Stimulated activated CD4-positive, alpha-beta T cell treated with anti-CD3 and anti-CD28 coated beads, Interleukin-4, amount 100 ng/mL, for 4 hours (primary cell): Measurements from ENCODE around the gene ZMPSTE24.
"Not testable (repeated sequence)": the region's sequence is repeated elsewhere in the genome, so short reads cannot be mapped to it uniquely, and the experiment has no call there.

Source experiments
- DNase-seq, 2 experiments: peaks; one replicate each; pipeline ENCODE4 v3.0.0-alpha.2; 2020

Gene ZMPSTE24

GRCh38 chr1:40331403-40331802 lies 73.4 kb downstream of the ZMPSTE24 start:
- not testable (repeated sequence) for DNase-seq

DNA sequence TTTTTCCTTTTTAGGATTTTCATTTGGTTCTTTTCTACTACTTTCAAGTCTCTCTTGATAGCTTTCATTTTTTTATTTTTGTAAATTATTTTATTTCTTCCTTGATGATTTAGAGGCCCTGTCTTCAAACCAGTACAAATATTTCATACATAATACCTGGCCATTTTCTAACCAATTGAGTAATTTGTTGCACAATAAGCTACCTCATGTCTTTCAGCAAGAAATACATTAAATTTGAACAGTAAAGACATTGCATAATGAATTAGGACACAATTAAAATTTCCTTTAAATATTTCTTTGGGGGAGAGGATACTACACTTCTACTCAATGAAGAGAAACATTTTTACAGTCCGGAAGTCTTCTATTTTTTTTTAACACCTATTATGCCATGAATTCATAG lies 74.7 kb downstream of the ZMPSTE24 start:
- no peak for DNase-seq

DNA sequence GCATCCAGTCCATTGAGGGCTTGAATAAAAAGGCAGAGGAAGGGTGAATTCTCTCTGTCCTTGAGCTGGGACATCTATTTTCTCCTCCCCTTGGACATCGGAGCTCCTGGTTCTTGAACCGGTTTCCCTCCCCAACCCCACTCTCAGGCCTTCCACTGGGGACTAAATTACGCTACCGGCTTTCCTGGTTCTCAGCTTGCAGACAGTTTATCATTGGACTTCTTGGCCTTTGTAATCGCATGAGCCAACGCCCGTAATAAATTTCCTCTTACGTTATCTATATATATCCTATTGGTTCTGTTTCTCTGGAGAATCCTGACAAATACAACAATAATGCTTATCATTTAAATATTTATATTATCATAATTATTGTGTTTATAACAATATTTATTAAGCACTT lies 79.4 kb downstream of the ZMPSTE24 start:
- no peak for DNase-seq

DNA sequence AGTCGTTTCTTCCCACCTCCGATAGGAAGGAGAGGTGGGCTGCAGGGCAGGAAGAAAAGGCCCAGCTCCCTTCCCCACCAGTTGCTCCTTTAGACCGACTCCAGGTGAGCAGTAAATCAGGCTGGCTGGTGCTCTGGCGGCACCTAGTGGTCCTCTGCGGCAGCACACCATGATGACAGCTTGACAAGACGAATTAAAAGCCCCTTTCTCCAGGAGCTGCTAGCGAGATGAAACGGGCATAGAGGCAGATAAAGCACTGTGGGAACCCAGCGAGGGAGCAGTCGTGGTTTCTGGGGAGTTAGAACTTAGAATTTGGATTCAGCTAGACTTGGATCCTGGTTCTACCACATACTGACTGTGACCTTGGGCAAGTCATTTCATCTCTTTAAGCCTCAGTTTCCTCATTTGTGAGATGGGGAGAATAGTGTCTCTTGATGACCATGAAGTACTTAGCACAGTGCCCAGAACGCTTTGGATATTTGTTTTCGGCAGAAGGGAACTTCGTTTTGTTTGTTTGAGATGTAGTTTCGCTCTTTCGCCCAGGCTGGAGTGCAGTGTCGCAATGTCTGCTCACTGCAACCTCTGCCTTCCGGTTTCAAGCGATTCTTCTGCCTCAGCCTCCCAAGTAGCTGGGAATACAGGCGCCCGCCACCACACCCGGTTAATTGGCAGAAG lies 80.8 kb downstream of the ZMPSTE24 start:
- DNase-seq: peak; percentile 84 to 86

DNA sequence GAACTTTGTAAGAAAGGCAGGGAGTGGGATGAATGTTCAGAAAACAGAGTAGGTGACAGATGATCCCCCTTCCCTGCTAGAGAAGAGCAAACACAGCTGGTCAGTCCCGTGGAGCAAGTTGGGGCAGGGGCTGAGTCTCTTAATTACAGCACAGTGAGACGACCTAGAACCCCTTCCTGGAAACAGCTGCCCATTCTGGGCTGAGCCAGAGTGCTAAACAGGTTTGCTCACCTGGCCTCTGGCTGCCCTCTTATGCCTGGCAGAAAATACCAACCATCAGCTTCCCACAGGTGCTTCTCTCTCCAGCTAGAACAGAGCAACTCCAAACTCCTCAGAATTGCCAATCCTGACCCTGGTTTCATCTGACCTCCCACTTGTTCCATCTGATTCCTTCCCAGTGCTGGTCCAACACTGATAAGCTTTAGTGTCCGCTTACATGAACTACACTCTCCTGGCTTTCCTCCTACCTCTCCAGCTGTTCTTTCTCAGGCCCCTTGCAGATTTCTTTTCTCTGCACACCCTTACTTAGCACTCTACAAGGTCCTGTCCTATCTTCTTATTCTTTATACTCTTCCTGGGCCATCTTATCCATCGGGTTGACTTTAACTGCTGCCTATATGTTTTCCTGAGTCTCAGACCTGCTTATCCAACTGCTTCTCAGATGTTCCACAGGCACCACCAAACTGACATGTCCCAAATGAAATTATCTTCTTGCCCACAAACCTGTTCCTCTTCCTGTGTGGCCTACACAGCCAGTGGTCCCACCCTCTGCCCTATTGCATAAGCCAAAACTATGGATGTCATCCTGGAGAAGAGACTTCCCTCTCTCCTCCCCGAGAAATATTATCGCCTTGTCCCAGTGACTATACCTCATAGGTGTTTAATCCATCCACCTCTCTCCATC lies 81.6 kb downstream of the ZMPSTE24 start:
- DNase-seq: no peak

DNA sequence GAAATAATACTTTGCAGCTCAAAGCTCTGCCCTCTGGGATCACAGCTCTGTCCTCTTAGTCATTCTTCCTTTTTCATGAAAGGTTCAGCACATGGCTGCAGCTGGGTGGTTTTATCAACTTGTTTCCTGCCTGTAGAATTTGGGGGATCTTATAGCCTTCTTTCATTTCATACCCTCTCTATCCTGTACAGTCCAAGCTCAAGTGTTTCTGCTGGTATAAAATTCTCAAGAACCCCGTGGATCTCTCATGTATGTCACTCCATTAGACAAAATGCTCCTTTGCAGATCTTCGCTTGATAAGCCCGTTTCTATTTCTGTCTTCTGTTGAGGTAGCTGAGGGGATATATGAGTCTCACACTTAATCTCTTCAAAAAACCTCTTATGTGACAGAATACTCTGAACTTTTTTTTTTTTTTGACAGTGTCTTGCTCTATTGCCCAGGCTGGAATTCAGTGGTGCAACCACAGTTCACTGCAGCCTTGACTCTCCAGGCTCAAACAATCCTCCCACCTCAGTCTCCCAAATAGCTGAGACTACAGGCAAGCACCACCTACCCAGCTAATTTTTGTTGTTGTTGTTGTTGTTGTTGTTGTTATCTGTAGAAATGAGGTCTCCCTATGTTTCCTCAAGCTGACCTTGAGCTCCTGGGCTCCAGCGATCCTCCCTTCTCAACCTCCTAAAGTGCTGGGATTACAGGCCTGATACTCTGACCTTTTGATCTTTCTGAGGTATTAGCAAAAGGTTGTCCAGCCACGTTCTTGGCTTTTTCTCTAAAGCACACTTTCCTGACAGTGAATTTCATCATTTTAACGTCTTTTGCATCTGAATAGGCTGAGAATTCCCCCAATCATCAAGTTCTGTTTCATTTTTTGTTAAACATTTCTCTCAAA lies 83.7 kb downstream of the ZMPSTE24 start:
- peak in 1 of 2 experiments; percentile 6 for DNase-seq

- not testable (repeated sequence) for DNase-seq
Measured at GRCh38 chr1:40342381-40342717, 84.3 kb downstream of the ZMPSTE24 start.
